DMS53 treated with DMSO at 0.1 percent for 48 hours (cell line): ENCODE data around the gene PDE9A.

ENCODE experiments used
- DNase-seq: peaks from one replicate; lab custom pipeline; 2025; ENCODE audit not compliant: unreplicated experiment; lab: John Stamatoyannopoulos, UW

The PDE9A gene

DNA sequence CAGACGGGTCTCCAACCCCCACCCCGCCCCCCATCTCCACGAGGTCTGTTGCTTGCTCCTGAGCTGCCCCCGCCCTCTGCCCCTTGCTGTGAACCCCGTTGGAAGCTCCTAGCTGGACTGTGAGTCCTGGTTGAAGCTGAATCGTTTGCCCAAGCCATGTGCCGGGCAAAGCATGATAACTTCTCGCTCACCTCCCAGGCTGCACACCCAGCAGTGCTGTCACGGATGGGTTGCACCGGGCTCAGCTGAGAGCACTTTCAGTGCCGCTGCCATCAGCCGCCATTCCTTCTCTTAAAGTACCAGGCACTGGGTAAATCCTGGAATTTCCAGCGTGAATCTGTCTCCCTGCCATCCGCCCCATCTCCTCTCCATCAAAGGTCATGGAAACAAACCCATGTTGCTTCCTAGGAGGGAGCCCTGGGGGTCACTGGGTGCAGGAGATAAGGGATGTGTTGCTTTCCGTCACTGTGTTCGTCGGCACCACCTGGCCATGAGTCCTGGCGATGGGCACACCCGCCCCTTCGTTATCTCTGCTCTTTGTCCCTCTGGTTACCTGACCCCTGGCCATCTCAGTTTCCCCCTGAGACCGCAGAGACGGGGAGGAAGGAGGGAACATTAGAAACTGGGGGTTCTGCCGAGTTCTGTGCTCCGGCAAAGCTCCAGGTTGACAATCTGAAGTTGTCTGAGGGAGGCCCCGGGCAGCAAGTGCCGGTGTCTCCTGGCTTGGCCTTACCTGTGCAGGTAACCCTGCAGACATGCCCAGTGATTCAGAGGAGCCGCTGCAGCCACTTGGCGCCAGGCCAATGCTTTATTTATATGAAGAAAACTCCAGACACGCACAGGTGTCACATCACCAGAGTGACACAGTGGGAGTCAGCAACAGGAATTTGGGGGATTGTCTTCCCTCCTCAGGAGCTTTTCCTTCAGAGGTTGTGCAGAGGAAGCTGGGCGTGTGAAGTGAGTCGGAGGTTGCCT lies 2.7 kb downstream of the PDE9A start:
- DNase-seq: peak; percentile 1

DNA sequence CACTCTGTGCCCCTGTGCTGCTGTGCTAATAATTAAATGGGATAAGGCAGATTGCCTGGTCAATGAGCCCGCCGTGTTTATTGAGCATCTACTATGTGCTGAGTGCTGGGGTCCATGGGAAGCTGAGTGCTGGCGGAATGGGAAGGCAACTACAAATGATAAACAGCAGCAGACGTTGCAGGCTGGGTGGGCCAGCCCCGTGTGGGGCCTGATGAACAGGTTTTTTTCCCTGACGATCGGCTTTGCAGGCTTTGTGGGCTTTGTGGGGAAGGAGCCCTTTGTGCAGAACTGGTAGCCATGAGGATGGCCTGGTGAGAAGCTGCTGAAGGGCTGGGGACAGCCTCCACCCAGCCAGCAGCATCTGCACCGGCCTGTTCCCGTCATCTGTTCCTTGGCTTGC lies 3.5 kb downstream of the PDE9A start:
- DNase-seq: no peak

DNA sequence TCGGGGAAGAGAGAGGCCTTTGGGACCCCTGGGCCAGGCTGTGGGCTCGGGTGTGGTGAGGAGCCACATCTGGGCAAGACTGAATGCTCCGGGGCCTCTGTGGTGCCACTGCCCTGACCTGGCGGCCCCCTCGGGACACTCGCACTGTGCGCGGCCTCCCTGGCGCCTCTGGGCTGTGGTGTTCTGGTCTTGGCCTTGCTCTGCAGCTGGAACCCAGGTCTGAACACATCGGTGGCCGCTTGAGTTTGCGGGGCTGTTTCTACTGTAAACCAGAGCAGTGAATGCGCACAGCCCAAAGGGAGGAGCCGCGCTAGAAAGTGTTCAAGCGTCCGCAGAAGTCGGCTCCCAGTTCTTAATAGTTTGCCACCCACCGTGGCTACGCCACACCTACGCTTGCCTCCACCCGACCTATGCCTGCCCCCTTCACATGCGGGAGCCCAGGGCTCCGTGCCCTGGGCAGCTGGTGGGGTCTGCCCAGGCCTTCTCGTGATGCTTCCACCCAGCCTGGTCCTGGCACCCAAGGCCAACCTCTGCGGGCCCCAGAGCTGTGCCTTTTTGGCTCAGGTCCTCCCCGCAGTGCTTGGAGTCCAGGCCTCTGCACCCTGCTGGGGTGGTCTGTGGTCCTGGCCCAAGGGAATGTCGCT lies 4.4 kb downstream of the PDE9A start:
- DNase-seq: no peak

DNA sequence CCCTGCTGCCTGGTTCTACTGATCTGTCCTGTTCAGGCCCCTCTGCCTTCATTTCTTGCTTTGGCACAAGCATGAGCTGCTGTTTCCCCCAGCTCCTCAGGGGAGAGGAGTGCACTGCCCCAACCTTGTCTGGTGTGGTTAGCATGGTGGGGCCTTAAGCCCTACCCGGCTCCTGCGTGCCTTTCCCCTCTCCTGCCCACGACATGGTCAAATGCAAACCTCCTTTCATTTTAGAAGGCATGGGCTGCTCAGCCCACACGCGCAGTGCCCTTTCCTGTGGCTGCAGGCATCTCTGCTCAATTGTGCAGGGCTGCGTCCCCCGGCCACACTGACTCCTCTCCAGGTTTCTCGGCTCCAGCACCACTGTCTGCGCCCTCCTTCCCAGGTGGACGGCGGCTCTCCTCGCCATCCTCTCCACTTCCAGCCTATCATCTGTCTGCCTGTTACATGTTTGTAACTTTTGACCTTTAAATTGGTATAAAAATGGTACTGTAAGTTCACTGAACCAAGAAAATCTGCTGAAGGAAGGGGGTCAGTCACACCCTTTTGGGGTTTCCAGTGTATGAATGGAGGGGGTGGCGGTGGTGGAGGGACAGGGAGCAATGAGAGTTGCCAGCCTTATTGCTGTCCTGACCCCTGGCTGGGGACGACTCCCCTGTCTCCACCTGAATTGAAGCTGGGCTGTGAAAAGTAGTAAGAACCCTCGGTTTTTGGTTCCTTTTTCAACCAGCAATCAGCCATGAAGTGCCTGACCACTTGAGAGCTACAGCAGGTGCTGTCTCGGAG lies 5.1 kb downstream of the PDE9A start:
- DNase-seq: no peak

- DNase-seq: no peak
Observed at GRCh38 chr21:42659416-42660117, 6.1 kb downstream of the PDE9A start.

- DNase-seq: no peak
Observed at GRCh38 chr21:42660118-42660470, 6.7 kb downstream of the PDE9A start.

DNA sequence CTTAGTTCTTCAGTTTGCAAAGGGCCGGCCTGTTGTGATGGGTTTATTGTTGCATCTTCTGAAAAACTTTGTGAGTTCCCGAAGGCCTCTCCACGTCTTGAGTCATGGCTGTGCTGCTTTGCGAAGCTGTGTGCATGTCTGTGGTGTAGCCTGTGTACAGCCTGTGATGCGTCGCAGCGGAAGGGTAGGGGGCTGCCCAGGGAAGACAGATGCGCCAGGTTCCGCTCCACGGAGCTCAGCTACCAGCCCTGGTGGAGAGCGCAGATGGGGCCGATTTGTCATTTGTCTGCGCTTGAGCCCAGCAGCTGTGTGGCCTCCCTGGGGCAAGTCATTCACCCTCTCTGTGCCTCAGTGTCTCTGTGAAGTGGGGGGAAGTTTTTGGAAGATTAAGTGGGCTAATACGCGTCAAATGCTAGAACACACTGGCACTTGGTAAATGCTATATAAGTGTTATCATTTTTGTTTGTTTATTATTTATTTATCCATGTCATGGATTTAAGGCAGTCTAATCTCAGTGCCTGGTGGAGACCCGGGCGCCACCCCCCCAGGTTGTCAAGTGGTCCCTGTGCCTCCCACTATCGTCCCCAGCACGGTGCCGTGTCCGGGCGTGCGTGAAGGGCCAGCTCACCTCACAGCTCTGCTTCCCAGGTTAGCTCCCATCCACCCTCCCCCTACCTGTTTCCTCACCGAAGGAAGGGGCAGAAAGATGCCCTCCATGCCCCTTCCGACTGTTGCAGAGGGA lies 8.4 kb downstream of the PDE9A start:
- DNase-seq: no peak

- DNase-seq: no peak
Observed at GRCh38 chr21:42662430-42663199, 9.2 kb downstream of the PDE9A start.

- no peak for DNase-seq
Observed at GRCh38 chr21:42663200-42663750, 9.9 kb downstream of the PDE9A start.

DNA sequence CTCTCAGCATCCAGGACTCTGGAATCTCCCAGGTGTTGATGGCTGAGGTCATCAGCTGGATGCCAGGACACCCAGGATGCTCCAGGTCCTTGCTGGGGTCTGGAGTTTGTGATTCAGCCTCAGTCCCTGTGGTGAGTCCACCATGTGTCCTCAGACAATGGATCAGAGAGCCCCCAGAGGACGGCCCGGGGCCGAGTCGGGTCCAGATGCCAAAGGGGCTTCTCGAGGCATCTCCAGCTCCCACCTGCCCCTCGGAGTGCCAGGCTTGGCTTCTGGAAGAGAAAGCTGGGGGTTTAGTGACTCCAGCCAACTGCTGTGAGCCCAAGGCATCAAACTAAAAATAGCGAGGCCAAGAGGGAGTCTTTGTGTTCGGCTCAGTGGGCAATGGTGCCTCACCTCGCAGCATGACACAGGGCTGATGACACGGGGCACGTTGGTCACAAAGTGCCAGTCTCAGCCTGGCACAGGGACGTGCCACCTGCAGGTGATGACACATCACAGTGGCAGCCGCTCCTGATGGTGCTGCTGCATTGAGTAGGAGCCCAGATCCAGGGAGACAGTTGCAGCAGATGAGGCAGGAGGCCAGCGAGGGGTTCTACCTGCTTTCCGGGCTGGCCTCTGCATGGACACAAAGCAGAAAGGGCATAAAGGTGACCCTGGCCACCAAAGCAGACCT lies 10.6 kb downstream of the PDE9A start:
- DNase-seq: no peak

DNA sequence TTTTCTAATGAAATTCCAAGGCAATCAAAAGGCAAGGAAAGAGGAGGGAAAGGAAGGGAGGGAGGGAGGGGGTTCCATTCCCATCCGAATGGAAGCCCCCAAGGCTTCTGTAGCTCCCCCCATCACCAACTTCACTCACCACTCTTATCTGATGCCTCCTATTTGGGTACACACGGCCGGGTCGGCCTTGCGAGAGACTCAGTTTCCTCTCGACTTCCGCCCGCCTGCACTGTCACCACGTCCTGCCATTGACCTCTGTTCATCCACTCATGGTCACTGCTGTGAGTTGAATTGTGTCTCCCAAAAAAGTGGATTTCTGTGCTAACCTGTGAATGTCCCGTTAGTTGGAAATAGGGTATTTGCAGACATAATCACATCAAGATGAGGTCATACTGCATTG lies 11.2 kb downstream of the PDE9A start:
- DNase-seq: no peak

GRCh38 chr21:42665026-42665425 lies 11.6 kb downstream of the PDE9A start:
- DNase-seq: no peak

DNA sequence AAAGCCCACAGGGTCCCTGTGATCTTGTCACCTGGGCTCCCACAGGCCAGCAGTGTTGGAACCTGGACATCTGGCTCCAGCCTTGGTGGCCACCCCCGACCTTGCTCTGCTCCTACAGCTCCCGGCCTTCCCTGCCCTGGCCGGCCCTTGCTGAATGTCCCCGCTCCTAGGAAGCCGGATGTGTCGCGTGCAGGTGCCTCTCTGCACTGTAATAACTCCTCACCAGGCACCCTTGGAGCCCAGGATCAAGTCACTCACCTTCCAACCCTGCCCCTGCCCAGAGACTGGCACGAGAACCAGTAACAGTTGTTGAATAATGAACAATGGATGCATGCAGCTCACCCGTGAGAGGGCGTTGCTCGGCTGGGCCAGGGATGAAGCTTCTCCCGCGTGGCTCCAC lies 12.1 kb downstream of the PDE9A start:
- no peak for DNase-seq

DNA sequence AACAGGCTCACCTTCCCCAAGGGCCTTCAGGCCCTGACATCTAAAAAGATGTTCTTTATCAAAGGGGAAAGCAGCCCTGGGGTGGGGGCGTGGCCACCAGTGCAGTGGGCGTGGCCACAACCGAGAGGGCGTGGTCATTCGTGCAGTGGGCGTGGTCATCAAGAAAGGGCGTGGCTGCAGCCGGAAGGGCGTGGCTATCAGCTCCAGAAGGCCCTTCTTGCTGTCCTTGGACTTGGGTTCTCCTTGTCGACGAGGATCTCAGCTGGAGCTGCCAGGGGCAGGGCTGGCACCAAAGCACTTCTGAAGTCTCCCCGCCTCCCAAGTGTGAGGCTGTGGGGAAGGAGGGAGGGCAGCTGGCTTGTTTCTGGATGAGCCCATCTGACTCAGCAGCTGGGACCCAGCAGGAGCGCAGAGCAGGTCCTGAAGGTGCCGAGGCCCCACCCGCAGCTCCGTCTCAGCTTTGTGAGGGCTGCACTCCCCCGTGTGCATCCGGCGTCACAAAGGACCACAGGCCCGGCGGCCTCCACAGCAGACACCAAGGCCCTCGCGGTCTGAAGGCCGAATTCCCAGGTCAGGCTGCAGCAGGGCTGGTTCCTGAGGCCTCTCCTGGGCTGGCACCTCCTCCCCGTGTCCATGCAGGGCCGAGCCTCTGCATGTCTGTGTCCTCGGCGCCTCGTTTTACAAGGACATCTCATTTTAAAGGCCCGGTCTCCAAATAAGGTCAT lies 12.8 kb downstream of the PDE9A start:
- no peak for DNase-seq

DNA sequence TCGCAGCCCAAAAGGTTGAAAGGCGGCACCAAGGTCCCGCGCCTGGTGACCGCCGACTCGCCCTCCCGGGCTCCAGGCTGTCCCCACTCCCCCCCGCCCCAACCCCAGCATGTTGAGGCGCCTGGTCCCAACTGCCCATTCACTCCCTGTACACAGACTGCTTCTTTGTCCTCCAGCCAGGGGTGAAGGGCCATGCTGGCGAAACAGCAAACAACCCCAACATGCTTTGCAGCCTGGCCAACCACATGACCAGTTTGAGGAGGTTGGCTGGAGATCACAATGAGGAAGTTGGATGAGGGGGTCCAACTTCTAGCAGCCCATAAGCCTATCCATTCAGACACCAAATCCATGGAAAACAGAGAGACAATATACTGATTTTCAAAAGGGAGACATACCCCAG lies 13.5 kb downstream of the PDE9A start:
- no peak for DNase-seq

DNA sequence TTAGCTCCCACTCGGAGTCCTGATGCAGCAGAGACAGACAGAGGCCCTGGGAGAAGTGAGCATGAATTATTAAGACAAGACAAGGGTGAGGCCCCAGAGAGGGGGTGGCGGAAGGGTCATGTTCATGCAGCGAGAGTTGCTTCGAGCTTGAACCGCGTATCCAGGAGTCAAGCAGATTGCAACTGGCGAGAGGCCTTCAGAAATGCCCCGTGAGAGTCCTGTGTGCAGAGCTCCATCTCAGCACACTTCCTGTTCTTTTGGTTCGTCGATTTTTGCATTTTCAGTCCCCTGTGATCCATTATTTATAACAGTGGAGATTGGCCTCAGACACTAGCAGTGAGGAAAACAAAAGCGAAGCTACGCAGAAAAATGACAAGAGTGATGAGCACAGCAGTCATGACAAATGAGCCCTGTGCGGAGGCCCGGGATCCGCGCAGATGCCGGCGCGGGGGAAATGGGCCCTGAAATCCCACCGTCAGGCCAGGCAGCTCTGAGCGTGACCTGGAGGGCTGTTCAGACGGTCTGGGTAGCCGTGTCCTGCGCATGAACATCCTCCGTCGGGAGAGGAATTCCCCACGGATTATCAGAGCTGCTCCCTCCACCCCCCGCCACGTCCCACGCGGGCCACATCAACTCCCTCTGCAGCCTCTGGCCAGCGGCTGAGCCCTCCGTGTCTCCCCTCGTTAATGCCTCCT lies 15.0 kb downstream of the PDE9A start:
- no peak for DNase-seq

- no peak for DNase-seq
Observed at GRCh38 chr21:42669041-42669440, 15.6 kb downstream of the PDE9A start.
